Neuron (in vitro differentiated cells): ENCODE measurements around the gene KCNAB1.
"Not testable (repeated sequence)": the region's sequence is repeated elsewhere in the genome, so short reads cannot be mapped to it uniquely, and the experiment has no call there.

Source experiments
- H2AFZ ChIP-seq: one replicate; pipeline ENCODE4 v1.6.1; 2013; ENCODE audit warnings: low read depth, mild to moderate bottlenecking, inconsistent platforms, low read length, moderate library complexity
- H3K27me3 ChIP-seq: one replicate; pipeline ENCODE4 v1.6.1; 2013; ENCODE audit warnings: low read length; ENCODE audit not compliant: insufficient read depth
- H3K36me3 ChIP-seq: one replicate; pipeline ENCODE4 v1.6.1; 2013; ENCODE audit warnings: low read length; ENCODE audit not compliant: insufficient read depth
- H3K4me1 ChIP-seq: one replicate; pipeline ENCODE4 v1.6.1; 2013; ENCODE audit warnings: low read length; ENCODE audit not compliant: insufficient read depth
- H3K4me3 ChIP-seq: 2 replicates; pipeline ENCODE4 v1.5.1; 2013; ENCODE audit warnings: mild to moderate bottlenecking, low read length, moderate library complexity
- H3K9me3 ChIP-seq: one replicate; pipeline ENCODE4 v1.6.1; 2013; ENCODE audit warnings: low read length

Gene KCNAB1

DNA sequence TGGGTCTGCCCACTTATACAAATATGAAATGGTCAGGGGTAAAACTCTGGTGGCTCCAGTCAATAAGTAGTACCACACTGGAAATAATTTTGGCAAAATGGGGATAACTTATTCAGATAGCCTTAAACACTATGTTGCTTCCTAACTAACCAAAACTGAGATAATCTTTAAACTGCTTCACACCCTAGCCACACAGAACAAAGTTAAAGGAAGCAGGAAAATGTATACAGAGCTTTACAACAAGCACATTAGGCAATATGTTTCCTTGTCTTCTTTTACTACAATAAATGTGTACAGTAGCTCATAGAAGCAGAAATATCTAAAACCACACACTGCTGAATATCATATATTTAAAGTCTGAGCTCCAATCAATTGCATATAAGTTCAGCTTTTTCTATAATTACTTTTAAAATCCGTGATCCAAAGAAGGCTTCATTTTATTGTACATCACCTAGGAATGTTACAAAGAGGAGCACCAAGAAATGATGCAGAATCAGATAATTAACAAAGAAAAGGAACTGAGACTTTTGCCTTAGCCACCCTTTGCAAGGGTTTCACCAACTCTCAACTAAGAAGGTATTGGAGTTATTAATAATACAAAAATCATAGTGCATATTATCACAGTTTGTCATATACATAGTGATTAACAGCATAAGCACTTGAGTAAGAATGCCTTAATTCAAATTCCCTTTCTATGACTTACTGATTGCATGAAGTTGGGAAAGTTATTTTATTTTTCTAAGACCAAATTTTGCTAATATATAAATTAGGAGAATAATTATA is 443.7 kb downstream of the KCNAB1 start:
- H2AFZ ChIP-seq = no peak overlapping the region
- no peak overlapping the region for H3K4me3 ChIP-seq
- no peaks in the 10 kb centered on the region for H3K36me3 ChIP-seq
- H3K27me3 ChIP-seq = peaks cover 3% of the 10 kb centered on the region
- H3K9me3 ChIP-seq = no peaks in the 10 kb centered on the region
- H3K4me1 ChIP-seq = no peaks in the 10 kb centered on the region

- H3K9me3 ChIP-seq = not testable (repeated sequence)
These were observed 448.6 kb downstream of the KCNAB1 start for GRCh38 chr3:156569016-156569415.

GRCh38 chr3:156569881-156570280 is 449.5 kb downstream of the KCNAB1 start:
- H2AFZ ChIP-seq, H3K9me3 ChIP-seq, H3K27me3 ChIP-seq, H3K4me3 ChIP-seq, H3K4me1 ChIP-seq, H3K36me3 ChIP-seq: not testable (repeated sequence)

More at GRCh38 chr3:156569016-156569415, 448.6 kb downstream of the KCNAB1 start:
- H3K4me3 ChIP-seq, H3K36me3 ChIP-seq, H3K27me3 ChIP-seq, H2AFZ ChIP-seq, H3K4me1 ChIP-seq: not testable (repeated sequence)

GRCh38 chr3:156575641-156576040 is 455.3 kb downstream of the KCNAB1 start:
- Histone ChIP-seq H3K4me3 (no peak overlapping the region), H3K36me3 (no peaks in the 10 kb centered on the region), H3K27me3 (peaks cover 2% of the 10 kb centered on the region), H3K4me1 (no peaks in the 10 kb centered on the region), H3K9me3 (no peaks in the 10 kb centered on the region), H2AFZ (no peak overlapping the region)

DNA sequence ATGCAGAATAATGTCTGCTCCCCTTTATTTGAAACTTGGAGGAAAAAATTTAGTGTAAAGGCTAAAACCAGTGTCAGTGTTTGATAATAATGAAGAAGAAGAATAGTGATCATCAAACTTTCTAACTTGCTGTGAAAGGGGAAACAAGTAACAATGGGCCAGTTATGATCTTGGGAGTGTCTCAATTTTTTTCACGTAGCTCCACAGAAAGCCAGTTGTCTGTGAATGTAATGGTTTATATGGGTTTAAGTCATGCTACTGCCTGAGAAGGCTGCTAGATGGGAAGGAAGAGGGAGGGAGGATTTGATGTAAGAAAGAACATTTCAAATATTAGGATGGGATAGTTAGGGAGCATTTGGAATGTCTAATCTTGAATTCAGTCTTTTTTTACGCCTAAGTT is 455.7 kb downstream of the KCNAB1 start:
- no peaks in the 10 kb centered on the region for H3K36me3 ChIP-seq
- H2AFZ ChIP-seq = no peak overlapping the region
- H3K4me1 ChIP-seq = no peaks in the 10 kb centered on the region
- no peaks in the 10 kb centered on the region for H3K9me3 ChIP-seq
- peaks cover 2% of the 10 kb centered on the region for H3K27me3 ChIP-seq
- no peak overlapping the region for H3K4me3 ChIP-seq

DNA sequence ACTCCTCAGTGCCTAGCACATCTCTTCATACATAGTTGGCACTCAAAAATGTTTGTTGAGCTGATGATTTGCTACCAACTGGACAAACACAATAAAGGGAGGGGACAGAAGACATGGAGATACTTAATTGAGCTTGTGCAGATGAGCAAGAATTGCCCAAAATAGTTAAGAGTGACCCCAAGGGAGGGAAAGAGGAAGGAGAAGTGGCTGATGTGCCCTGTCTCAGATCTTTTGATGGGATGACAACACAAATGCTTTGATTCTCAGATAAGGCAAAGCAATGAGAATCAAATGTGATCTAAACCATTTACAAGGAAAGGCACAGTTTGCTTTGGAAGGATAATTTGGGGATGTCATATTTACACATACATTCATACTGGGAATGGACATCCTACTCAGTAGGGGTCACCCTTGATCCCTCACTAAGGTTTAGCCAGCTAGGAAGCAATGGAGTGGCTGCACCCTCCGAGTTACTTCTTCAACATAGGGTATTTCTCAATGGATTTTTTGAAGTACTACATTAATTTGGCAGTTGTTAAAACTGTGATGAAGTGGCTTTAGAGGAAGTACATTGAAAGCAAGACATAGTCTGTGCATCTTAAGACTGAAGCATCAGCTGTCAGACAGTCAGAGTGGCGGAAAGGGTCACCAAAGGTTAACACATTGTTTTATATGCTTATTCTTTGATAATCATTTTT is 456.4 kb downstream of the KCNAB1 start:
- Histone ChIP-seq H3K4me3 (no peak overlapping the region), H3K27me3 (peaks cover 2% of the 10 kb centered on the region), H2AFZ (no peak overlapping the region), H3K36me3 (no peaks in the 10 kb centered on the region), H3K9me3 (no peaks in the 10 kb centered on the region), H3K4me1 (no peaks in the 10 kb centered on the region)

GRCh38 chr3:156577736-156578135 is 457.4 kb downstream of the KCNAB1 start:
- Histone ChIP-seq H3K36me3 (no peaks in the 10 kb centered on the region), H3K4me1 (no peaks in the 10 kb centered on the region), H3K27me3 (peaks cover 2% of the 10 kb centered on the region), H2AFZ (no peak overlapping the region), H3K9me3 (no peaks in the 10 kb centered on the region), H3K4me3 (no peak overlapping the region)

- Histone ChIP-seq H3K4me1 (no peaks in the 10 kb centered on the region), H3K4me3 (no peak overlapping the region), H3K9me3 (no peaks in the 10 kb centered on the region), H2AFZ (no peak overlapping the region), H3K27me3 (no peaks in the 10 kb centered on the region), H3K36me3 (no peaks in the 10 kb centered on the region)
These were observed 459.1 kb downstream of the KCNAB1 start for GRCh38 chr3:156579427-156579851.

- no peaks in the 10 kb centered on the region for H3K27me3 ChIP-seq
- H3K9me3 ChIP-seq = no peaks in the 10 kb centered on the region
- H3K4me1 ChIP-seq = no peaks in the 10 kb centered on the region
- H3K36me3 ChIP-seq = no peaks in the 10 kb centered on the region
- no peak overlapping the region for H3K4me3 ChIP-seq
- H2AFZ ChIP-seq = no peak overlapping the region
These were observed 460.7 kb downstream of the KCNAB1 start for GRCh38 chr3:156581033-156581432.

DNA sequence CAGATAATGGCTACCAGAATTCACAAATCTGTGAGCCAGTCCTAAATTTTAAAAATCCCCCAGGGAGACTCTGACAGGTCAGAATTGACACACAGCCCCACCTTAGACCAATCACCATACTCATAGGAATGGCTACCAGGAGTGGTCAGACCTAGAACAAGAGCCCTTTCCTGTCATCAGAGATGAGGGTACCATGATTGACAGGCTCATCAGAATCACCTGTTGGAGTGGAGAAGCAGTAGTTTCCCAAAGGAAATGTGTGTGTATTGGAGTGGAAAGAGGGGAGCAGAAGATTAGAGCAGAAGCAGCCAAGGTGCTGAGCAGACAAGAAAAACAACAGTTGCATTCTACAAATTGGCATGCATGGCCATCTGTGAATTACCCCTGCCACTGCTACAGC is 461.6 kb downstream of the KCNAB1 start:
- Histone ChIP-seq H3K27me3 (no peaks in the 10 kb centered on the region), H3K9me3 (no peaks in the 10 kb centered on the region), H2AFZ (no peak overlapping the region), H3K4me3 (no peak overlapping the region), H3K4me1 (no peaks in the 10 kb centered on the region), H3K36me3 (no peaks in the 10 kb centered on the region)

GRCh38 chr3:156582532-156583183 is 462.3 kb downstream of the KCNAB1 start:
- Histone ChIP-seq H3K27me3 (no peaks in the 10 kb centered on the region), H3K9me3 (no peaks in the 10 kb centered on the region), H3K4me1 (no peaks in the 10 kb centered on the region), H3K36me3 (no peaks in the 10 kb centered on the region), H3K4me3 (no peak overlapping the region), H2AFZ (no peak overlapping the region)

DNA sequence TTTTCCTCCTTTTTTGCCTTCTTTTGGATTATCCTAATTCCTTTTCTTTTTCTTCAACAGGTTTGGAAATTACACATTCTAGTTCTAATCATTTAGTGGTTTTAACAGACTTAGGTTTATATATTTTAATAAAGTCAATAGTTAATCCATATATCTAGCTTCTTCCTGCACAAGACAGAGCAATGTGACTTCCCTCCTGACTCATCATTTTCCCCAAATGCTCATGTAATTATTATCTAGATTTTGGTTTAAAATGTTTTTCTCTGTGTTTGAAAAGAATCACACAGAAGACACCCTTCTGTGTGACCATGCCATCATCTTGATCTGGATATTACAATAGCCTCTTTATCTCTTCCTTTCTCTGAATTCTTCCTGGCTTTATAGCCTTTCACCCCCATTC is 463.1 kb downstream of the KCNAB1 start:
- Histone ChIP-seq H3K36me3 (no peaks in the 10 kb centered on the region), H3K4me3 (no peak overlapping the region), H3K27me3 (no peaks in the 10 kb centered on the region), H2AFZ (no peak overlapping the region), H3K9me3 (no peaks in the 10 kb centered on the region), H3K4me1 (no peaks in the 10 kb centered on the region)
